OCI-LY1 (cell line): Measurements from ENCODE around the gene MCOLN1.

Experiments used
- H2AFZ ChIP-seq: fragments of 200-600 bp; sonication (generic), shearing (Covaris generic); 2 replicates; pipeline ENCODE4 v1.6.0; 2014; ENCODE audit warnings: antibody characterized with exemption, mild to moderate bottlenecking, low read length
- H3F3A ChIP-seq: fragments of 200-600 bp; sonication (generic), shearing (Covaris generic); 2 replicates; pipeline ENCODE4 v1.6.0; 2014; ENCODE audit warnings: mild to moderate bottlenecking, antibody characterized with exemption, low read length, moderate library complexity; ENCODE audit not compliant: insufficient read depth
- H3K27ac ChIP-seq: fragments of 200-600 bp; sonication (generic); 2 replicates; pipeline ENCODE4 v1.5.1; 2014; ENCODE audit warnings: low read length, mixed run types, mild to moderate bottlenecking, low read depth; ENCODE audit not compliant: poor library complexity, severe bottlenecking
- H3K27me3 ChIP-seq: fragments of 200-600 bp; sonication (generic); 2 replicates; pipeline ENCODE4 v1.6.0; 2014; ENCODE audit warnings: antibody characterized with exemption, mild to moderate bottlenecking, low read length, moderate library complexity; ENCODE audit not compliant: insufficient read depth
- H3K36me3 ChIP-seq: fragments of 200-600 bp; sonication (generic); 2 replicates; pipeline ENCODE4 v1.6.1; 2014; ENCODE audit warnings: mild to moderate bottlenecking, antibody characterized with exemption, low read length, moderate library complexity, mixed read lengths; ENCODE audit not compliant: insufficient read depth
- H3K4me1 ChIP-seq: fragments of 200-600 bp; sonication (generic); 2 replicates; pipeline ENCODE4 v1.5.1; 2014; ENCODE audit warnings: mild to moderate bottlenecking, low read length, moderate library complexity; ENCODE audit not compliant: insufficient read depth, severe bottlenecking
- H3K4me2 ChIP-seq: fragments of 200-600 bp; sonication (generic), shearing (Covaris generic); 2 replicates; pipeline ENCODE4 v1.6.1; 2014; ENCODE audit warnings: low read length
- H3K4me3 ChIP-seq: fragments of 200-600 bp; sonication (generic); 2 replicates; pipeline ENCODE4 v1.5.1; 2014; ENCODE audit warnings: low read length, low read depth, mild to moderate bottlenecking, mixed read lengths; ENCODE audit not compliant: poor library complexity, severe bottlenecking
- H3K79me2 ChIP-seq: fragments of 200-600 bp; shearing (Covaris generic); 2 replicates; pipeline ENCODE4 v1.6.1; 2016; ENCODE audit warnings: mixed run types, low read length, mixed read lengths; ENCODE audit not compliant: insufficient read depth
- H3K9ac ChIP-seq: fragments of 200-600 bp; sonication (generic), shearing (Covaris generic); 2 replicates; pipeline ENCODE4 v1.6.1; 2014; ENCODE audit warnings: mild to moderate bottlenecking, low read length, mixed read lengths
- H3K9me2 ChIP-seq: fragments of 200-600 bp; sonication (generic), shearing (Covaris generic); 2 replicates; pipeline ENCODE4 v1.6.1; 2014; ENCODE audit warnings: low read depth, mild to moderate bottlenecking, low read length, mixed read lengths
- H3K9me3 ChIP-seq: fragments of 200-600 bp; shearing (Covaris generic); 2 replicates; pipeline ENCODE4 v1.6.1; 2014; ENCODE audit warnings: low read length, mixed read lengths
- H4K20me1 ChIP-seq: fragments of 200-600 bp; sonication (generic), shearing (Covaris generic); 2 replicates; pipeline ENCODE4 v1.6.0; 2016; ENCODE audit warnings: mild to moderate bottlenecking, low read length; ENCODE audit not compliant: insufficient read depth
- CTCF ChIP-seq: fragments of 200-600 bp; sonication (generic), shearing (Covaris generic); IDR thresholded peaks from 2 replicates; pipeline ENCODE4 v1.5.1; 2017; ENCODE audit warnings: mild to moderate bottlenecking, antibody characterized with exemption, low read length, moderate library complexity, mixed read lengths
- EZH2 ChIP-seq: fragments of 200-600 bp; sonication (generic), shearing (Covaris generic); IDR thresholded peaks from 2 replicates; pipeline ENCODE4 v1.8.0; 2017; ENCODE audit warnings: borderline replicate concordance, mixed run types, mild to moderate bottlenecking, antibody characterized with exemption, low read length, moderate library complexity, mixed read lengths

Gene MCOLN1

DNA sequence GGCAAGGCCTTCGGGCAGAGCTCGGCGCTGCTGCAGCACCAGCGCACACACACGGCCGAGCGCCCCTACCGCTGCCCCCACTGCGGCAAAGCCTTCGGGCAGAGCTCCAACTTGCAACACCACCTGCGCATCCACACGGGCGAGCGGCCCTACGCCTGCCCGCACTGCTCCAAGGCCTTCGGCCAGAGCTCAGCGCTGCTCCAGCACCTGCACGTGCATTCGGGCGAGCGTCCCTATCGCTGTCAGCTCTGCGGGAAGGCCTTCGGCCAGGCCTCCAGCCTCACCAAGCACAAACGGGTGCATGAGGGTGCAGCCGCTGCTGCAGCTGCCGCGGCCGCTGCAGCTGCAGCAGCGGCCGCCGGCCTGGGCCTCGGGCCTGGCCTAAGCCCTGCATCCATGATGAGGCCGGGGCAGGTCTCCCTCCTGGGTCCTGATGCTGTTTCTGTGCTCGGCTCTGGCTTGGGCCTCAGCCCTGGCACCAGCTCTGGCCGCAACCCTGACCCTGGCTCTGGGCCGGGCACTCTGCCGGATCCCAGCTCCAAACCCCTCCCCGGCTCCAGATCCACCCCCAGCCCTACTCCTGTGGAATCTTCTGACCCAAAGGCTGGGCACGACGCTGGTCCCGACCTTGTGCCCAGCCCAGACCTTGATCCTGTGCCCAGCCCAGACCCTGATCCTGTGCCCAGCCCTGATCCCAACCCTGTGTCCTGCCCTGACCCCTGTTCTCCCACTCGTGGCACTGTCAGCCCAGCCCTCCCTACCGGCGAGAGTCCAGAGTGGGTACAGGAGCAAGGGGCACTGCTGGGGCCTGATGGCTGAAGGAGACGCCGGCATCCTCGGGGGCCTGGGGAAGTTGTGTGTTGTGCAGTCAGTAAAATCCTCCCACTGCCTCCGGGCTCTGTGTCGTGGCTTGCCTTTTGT is 2.0 kb upstream of the MCOLN1 start:
- no peaks in the 10 kb centered on the region for H4K20me1 ChIP-seq
- no peak overlapping the region for H3K9ac ChIP-seq
- H3K27ac ChIP-seq, result no peak overlapping the region
- H3K4me2 ChIP-seq, result no peak overlapping the region
- H2AFZ ChIP-seq, result no peak overlapping the region
- H3K4me1 ChIP-seq, result peaks cover 15% of the 10 kb centered on the region
- no peaks in the 10 kb centered on the region for H3K79me2 ChIP-seq
- H3K27me3 ChIP-seq, result 0 out of 2 replicates have a peak, but pooled peaks cover 2% of the 10 kb centered on the region
- H3K9me3 ChIP-seq, result no peaks in the 10 kb centered on the region
- H3F3A ChIP-seq, result no peaks in the 10 kb centered on the region
- TF ChIP-seq EZH2, result no peak
- no peak for TF ChIP-seq CTCF
- H3K4me3 ChIP-seq, result no peak overlapping the region
- H3K9me2 ChIP-seq, result no peaks in the 10 kb centered on the region
- H3K36me3 ChIP-seq, result no peaks in the 10 kb centered on the region

- no peak for TF ChIP-seq EZH2
- no peak for TF ChIP-seq CTCF
These were observed 813 bp upstream of the MCOLN1 start for GRCh38 chr19:7521551-7522071.

DNA sequence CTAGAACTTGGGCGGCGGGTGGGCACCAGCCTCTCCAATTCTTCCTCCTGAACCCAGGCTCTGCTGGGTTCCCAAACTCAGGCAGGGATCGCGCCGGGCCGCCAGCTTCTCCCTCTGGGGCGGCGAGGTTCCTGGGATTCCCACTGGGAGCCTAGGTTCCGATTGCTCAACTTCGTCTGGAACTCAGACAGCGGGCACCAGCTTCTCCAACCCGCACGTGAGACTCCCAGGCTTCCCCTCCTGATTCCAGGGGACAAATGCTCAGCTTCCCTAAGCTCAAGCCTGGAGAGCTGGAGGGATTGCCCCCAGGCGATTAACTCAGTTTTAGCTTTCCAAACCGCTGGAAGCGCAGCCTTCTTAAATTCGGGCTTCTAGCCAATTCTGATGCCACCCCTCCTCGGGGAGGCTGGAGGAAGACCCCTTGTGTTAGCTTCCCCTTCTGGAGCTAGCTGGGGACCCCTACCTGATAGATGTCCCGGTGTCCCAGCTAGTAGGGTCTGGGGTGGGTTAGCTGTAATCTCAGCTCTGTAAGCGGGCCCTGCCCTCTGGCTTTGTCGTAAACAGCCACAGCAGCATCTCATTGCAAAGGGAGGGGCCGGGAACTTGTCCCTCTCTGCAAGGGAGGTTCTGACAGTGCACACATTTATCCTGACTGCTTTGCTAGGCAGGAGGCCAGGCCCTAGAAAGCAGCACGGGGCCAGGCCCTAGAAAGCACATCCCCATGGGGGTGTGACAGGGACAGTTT is 671 bp downstream of the MCOLN1 start:
- no peak overlapping the region for H3K27ac ChIP-seq
- no peaks in the 10 kb centered on the region for H3K9me3 ChIP-seq
- H4K20me1 ChIP-seq, result no peaks in the 10 kb centered on the region
- no peak overlapping the region for H2AFZ ChIP-seq
- no peaks in the 10 kb centered on the region for H3K27me3 ChIP-seq
- peak overlapping the region; percentile 82 for H3K4me2 ChIP-seq
- peak overlapping the region; percentile 68 for H3K9ac ChIP-seq
- H3F3A ChIP-seq, result no peaks in the 10 kb centered on the region
- peaks cover 15% of the 10 kb centered on the region for H3K4me1 ChIP-seq
- TF ChIP-seq EZH2, result no peak
- no peak for TF ChIP-seq CTCF
- H3K79me2 ChIP-seq, result no peaks in the 10 kb centered on the region
- no peaks in the 10 kb centered on the region for H3K36me3 ChIP-seq
- H3K9me2 ChIP-seq, result no peaks in the 10 kb centered on the region
- H3K4me3 ChIP-seq, result peak overlapping the region; percentile 74

More at GRCh38 chr19:7521551-7522071, 813 bp upstream of the MCOLN1 start:
- no peaks in the 10 kb centered on the region for H3K9me2 ChIP-seq
- no peaks in the 10 kb centered on the region for H3K36me3 ChIP-seq
- H3K27me3 ChIP-seq, result no peaks in the 10 kb centered on the region
- peak overlapping the region; percentile 63 for H3K4me2 ChIP-seq
- H3K9me3 ChIP-seq, result no peaks in the 10 kb centered on the region
- peak overlapping the region; percentile 74 for H3K4me3 ChIP-seq
- H3K4me1 ChIP-seq, result peaks cover 15% of the 10 kb centered on the region
- no peaks in the 10 kb centered on the region for H4K20me1 ChIP-seq
- H2AFZ ChIP-seq, result 0 out of 2 replicates have a peak overlapping the region, but pooled peaks have one; percentile 19
- no peak overlapping the region; the same call in 1 of the 2 replicates for H3K9ac ChIP-seq
- no peaks in the 10 kb centered on the region for H3K79me2 ChIP-seq
- no peaks in the 10 kb centered on the region for H3F3A ChIP-seq
- H3K27ac ChIP-seq, result no peak overlapping the region
